SK-N-MC (cell line): ENCODE results near the gene CCL20.

Source experiments
- EZH2 ChIP-seq: fragments of 200-600 bp; sonication (generic); IDR thresholded peaks from one replicate; pipeline ENCODE4 v1.6.1; 2017; ENCODE audit warnings: antibody characterized with exemption
- FOXP2 ChIP-seq: optimal IDR thresholded peaks from 2 replicates; pipeline ENCODE3; 2011; ENCODE audit warnings: mild to moderate bottlenecking, moderate library complexity; ENCODE audit not compliant: insufficient read depth; ENCODE audit errors: extremely low read length, control extremely low read depth
- POLR2AphosphoS5 ChIP-seq: IDR thresholded peaks from 2 replicates; pipeline ENCODE4 v1.6.1; 2012; ENCODE audit warnings: mild to moderate bottlenecking, low read depth, low read length, borderline replicate concordance

GRCh38 chr2:227789803-227790202 is 23.8 kb upstream of the CCL20 start:
- TF ChIP-seq POLR2AphosphoS5: no peak
- TF ChIP-seq EZH2: no peak
- TF ChIP-seq FOXP2: no peak
